ENCODE measurements around the gene EIF3C.
"Not testable (repeated sequence)": the region's sequence is repeated elsewhere in the genome, so short reads cannot be mapped to it uniquely, and the experiment has no call there.

EIF3C gene, protein sequence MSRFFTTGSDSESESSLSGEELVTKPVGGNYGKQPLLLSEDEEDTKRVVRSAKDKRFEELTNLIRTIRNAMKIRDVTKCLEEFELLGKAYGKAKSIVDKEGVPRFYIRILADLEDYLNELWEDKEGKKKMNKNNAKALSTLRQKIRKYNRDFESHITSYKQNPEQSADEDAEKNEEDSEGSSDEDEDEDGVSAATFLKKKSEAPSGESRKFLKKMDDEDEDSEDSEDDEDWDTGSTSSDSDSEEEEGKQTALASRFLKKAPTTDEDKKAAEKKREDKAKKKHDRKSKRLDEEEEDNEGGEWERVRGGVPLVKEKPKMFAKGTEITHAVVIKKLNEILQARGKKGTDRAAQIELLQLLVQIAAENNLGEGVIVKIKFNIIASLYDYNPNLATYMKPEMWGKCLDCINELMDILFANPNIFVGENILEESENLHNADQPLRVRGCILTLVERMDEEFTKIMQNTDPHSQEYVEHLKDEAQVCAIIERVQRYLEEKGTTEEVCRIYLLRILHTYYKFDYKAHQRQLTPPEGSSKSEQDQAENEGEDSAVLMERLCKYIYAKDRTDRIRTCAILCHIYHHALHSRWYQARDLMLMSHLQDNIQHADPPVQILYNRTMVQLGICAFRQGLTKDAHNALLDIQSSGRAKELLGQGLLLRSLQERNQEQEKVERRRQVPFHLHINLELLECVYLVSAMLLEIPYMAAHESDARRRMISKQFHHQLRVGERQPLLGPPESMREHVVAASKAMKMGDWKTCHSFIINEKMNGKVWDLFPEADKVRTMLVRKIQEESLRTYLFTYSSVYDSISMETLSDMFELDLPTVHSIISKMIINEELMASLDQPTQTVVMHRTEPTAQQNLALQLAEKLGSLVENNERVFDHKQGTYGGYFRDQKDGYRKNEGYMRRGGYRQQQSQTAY

DNA sequence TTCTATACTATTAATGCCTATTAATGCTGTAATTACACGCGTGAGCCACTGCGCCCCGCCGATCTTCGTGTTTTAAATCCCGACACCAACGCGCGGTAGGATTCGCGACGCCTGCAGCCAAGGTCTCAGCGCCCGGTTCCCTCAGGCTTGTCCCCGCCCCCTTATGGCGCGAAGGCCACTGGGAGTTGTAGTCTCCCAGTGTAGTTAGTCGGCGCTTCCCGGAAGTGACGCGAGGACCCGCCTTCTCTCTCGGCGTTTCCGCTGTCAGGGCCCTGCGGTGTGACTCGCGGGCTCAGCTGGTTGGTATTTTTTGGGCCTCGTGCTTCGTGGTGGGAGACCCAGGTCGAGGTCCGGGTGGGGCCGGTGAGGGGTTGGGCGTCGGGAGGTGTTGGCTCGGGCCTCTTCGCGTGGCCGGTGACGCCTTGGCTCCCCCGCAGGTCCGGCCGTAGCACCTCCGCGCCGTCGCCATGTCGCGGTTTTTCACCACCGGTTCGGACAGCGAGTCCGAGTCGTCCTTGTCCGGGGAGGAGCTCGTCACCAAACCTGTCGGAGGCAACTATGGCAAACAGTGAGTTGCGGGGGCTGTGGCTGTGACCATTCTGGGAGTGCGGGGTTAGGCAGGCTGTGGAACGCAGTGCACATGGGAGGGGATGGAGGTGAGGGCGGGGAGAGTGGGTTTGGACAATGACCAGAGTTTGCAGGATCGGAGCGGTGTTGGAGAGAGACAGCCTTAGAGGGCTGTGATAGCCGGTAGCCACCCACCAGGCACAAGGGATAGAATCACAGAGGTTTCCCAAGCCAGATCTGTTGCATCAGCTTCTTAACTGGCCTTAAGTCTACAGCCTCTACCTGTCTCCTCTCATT lies at the start of gene EIF3C:
TSS of gene EIF3C (plus strand) at position 245 of the 864 bp plus-strand sequence. CDS start at position 468, 223 bp downstream.
- not testable (repeated sequence) for DNase-seq

DNA sequence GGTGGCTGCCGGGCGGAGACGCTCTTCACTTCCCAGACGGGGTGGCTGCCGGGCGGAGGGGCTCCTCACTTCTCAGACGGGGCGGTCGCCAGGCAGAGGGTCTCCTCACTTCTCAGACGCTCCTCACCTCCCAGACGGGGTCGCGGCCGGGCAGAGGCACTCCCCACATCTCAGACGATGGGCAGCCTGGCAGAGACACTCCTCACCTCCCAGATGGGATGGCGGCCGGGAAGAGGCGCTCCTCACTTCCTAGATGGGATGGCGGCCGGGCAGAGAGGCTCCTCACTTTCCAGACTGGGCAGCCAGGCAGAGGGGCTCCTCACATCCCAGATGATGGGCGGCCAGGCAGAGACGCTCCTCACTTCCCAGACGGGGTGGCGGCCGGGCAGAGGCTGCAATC lies 45.0 kb upstream of the EIF3C start:
- DNase-seq: not testable (repeated sequence)

DNA sequence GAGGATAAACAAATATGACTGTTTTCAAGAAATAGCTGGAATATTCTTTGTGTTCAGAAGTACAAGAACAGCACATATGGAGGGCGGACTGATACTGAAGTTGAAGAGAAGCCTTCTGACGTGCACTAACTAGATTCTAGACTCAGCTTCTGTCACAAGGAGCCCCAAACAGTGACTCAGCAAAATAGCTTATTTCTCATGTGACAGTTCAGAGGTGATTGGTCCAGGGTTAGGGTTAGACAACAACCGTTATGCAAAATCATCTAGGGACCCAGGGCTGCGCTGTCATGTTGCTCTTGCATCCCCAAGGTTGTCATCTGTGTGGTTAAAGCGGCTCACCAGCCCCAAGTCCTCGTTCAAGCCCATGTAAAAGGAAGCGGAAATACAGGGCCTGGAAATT lies 43.8 kb upstream of the EIF3C start:
- not testable (repeated sequence) for DNase-seq

DNA sequence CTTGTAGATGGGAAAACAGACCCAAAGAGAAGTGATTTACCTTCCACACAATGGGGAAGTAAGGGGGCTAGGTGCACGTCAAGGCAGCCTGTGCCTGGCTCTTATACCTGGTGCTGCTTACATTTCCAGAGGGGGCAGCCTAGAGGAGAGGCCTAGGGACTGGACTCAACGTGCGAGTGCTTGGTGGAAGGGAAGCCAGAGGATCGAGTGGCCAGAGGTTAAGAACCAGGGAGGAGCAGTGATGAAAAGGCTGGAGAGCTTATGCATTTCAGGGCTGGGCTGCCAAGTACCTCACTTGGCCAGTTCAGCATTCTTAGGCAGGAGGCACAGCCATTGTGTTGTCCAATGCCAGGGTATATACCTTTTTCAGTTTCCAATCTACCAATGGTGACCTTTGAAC lies 43.1 kb upstream of the EIF3C start:
- not testable (repeated sequence) for DNase-seq

DNA sequence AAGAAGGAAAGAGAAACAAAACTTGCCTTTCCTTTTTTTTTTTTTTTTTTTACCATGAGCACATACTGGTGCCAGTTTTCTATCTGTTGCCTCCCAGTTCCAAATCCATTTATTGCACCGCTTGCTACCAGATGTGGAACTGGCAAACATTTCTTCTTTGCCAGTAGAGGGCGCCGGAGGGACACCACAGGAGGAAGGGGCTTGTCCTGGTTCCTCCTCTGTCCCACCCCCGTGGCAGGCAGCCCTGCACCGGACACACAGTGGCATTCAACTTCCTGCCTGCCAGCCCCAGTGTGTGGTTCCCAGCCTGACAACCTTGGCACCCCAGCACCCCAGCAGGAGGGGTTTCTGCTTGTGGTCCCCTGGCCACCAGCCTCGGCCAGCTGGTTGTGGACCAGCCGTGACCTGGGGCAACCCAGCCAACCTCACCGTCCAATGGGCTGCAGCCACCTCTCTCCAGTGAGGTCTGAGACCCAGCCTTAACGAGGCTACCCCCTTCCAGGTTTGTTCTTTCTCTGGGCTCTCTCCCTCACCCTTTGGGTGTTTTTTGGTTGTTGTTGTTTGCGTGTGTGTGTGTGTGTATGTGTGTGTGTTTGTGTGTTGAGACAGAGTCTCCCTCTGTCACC lies 22.8 kb upstream of the EIF3C start:
- not testable (repeated sequence) for DNase-seq

DNA sequence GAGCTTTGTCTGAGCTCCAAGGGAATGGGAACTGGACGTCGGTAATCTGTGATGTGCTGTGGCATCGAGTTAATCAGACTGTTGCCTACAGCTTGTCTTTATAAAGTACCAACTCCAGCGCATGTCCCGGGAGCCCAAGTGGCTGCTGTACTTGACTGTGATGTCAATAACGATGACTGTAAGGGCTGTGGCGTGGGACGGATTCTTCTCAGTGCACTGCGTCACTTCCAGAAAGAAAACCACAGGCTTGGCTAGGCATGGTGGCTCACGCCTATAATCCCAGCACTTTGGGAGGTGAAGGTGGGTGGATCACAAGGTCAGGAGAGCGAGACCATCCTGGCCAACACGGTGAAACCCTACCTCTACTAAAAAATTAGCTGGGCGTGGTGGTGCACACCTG lies 21.8 kb upstream of the EIF3C start:
- DNase-seq: not testable (repeated sequence)

DNA sequence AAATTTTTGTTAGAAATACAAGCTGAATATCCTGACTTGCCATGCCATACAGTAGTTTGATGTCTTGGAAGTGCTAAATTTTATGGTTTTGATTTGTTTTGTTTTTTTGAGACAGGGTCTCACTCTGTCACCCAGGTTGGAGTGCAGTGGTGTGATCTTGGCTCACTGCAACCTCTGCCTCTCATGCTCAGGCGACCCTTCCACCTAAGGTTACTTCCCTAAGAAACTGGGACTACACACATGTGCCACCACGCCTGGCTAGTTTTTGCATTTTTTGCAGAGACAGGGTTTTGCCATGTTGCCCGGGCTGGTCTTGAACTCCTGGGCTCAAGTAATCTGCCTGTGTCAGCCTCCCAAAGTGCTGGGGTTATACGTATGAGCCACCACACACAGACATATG lies 19.5 kb upstream of the EIF3C start:
- not testable (repeated sequence) for DNase-seq

DNA sequence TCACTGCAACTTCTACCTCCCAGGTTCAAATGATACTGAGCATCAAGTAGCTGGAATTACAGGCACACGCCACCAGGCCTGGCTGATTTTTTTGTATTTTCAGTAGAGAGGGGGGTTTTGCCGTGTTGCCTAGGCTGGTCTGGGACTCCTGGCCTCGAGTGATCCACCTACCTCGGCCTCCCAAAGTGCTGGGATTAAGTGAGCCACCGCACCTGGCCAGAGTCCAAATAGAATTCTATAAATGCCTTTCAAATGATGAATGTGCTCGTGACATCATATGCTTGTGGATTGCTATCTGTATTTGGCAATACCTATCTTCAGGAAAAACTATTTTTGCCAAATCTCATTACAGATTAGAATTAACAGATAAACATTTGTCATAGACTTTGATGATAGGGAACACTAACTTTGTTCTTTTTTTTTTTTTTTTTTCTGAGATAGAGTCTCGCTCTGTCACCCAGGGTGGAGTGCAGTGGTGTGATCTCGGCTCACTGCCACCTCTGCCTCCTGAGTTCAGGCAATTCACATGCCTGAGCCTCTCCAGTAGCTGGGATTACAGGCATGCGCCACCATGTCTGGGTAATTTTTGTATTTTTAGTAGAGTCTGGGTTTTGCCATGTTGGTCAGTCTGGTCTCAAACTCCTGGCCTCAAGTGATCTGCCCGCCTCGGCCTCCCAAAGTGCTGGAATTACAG lies 17.9 kb upstream of the EIF3C start:
- DNase-seq: not testable (repeated sequence)

DNA sequence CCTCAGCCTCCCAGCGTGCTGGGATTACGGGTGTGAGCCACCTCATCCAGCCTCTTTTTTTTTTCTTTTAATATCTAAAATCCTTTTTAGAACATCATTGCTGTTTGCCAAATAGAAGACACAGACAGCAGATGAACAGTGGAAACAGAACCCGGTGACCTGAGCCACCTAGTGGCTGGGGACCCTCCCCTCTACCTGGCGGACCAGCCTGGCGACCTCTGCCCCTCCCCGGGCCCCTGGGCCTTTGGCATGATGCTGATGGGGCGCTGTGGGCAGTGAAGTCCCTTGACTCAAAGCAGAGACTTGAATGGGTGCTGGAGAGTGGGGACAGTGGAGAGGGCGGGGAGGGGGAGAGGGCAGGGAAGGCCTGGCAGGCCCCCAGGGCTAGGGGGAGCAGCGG lies 11.5 kb upstream of the EIF3C start:
- DNase-seq: not testable (repeated sequence)

DNA sequence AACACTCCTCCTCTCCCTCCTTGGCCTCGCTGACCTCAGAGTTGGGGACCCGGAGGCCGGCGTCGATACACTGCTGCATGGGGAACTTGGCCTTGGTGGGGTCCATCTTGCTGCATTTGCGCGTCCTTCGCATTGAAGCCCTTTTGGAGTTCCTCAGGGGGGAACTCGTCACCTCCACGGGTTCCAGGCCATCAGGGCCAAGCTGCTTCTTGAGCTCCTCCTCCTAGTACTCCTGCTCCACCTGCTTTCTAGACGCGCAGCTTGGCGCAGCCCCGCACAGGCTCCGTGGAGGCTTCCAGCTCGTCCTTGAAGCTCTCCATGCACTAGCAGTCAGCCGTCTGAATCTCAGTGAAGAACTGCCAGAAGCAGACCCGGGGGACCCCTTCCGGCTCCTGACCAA lies 10.9 kb upstream of the EIF3C start:
- DNase-seq: not testable (repeated sequence)

DNA sequence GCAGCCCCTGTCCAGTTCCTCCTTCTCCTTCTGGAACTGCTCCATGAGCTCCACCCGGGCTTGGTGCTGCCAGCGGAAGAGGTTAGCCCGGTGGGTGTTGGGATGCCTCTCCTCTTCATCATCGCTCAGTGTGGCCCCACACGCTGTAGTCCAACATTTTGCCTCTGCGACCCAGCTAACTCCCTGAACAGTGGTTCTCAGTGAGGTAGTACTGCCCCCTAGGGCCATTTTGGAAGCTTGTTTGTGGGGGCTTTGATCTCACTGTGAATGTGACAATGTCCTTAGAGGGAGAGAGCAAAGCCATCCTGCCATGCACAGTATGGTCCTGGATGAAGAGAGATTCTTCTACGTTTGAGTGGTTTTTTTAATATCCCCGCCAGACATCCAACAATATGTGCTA lies 9.9 kb upstream of the EIF3C start:
- DNase-seq: not testable (repeated sequence)

DNA sequence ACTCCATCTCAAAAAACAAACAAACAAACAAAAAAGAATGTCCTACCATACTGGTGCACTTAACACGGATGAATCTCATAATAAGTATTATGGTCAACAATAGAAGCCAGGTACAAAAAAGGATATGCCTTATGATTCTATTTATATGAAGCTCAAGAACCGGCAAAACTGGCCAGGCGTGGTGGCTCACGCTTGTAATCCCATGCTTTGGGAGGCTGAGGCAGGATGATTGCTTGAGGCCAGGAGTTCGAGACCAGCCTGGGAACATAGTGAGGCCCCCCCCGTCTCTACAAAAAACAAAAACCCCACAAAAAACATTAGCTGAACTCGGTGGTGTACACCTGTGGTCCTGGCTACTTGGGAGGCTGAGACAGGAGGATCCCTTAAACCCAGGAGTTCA lies 7.0 kb upstream of the EIF3C start:
- DNase-seq: not testable (repeated sequence)

DNA sequence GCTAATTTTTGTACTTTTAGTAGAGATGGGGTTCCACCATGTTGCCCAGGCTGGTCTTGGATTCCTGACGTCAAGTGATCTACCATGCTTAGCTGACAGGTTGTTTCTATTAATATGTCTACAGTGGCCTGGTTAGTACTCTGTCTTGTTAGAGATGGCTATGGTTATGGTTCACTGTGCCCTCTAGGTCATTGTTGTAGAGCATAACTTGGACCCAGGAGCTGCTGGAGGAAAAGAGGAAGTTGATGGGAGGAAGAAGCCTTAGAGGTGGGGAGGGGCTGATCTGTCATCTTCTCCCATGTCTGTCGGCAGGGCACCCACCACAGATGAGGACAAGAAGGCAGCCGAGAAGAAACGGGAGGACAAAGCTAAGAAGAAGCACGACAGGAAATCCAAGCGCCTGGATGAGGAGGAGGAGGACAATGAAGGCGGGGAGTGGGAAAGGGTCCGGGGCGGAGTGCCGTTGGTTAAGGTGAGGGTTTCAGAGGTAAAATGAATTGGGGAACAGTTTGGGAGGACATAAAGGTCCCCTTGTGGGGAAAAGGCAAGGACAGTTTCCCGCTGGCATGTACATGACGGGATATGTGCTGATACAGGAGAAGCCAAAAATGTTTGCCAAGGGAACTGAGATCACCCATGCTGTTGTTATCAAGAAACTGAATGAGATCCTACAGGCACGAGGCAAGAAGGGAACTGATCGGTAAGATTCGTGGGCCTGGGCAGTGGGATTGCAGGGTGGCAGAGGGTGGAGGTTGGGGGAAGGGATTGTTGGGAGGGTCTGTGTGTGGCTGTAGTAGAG lies 11.8 kb downstream of the EIF3C start:
- DNase-seq: not testable (repeated sequence)

DNA sequence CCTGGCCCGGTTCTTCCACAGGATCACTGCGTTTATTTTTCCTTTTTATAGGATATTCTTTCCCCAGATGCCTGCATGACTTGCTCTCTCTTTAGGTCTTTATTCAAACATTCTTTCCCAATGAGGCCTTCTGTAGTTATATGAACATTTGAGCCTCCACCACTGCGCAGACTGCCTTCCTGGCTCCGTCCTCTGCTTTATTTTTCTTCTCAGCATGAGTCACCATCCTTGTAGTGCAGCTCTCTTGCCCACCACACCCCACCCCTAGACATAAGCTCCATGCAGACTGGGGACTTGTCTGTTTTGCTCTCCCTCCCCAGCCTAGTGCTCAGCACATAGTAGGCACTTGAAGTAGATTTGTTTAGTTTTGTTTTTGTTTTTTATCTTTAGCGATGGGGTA lies 20.0 kb downstream of the EIF3C start:
- DNase-seq: not testable (repeated sequence)

DNA sequence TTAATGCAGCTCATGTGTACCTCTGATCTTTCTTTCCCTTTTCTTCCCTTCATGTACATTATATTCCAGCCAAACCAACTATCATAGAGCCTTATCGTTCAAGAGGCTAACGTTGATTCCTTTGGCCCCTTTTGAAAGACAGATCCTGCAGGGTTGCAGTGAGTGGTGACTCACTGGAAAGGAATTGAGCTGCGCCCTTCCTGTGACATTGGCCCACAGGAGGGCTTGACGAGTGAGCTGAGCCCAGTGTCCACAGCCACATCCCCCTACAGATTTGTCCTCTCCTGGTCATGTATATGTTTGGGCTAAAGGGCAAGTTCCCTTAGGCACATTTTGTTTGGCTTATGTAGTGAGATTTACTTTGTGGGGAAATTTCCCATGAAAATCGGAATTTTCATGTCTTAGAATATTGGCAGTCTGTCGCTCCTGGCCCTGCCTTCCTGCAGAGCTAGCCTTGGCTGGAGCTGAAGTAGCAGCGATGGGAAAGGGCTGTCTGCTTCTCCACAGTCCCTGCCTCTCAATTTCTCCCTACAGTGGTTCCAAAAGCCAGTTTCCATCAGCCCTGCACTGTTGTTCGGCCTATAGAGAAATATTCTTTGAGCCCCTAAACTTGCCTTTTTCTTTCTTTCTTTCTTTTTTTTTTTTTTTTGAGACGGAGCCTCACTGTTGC lies 21.3 kb downstream of the EIF3C start:
- DNase-seq: not testable (repeated sequence)

DNA sequence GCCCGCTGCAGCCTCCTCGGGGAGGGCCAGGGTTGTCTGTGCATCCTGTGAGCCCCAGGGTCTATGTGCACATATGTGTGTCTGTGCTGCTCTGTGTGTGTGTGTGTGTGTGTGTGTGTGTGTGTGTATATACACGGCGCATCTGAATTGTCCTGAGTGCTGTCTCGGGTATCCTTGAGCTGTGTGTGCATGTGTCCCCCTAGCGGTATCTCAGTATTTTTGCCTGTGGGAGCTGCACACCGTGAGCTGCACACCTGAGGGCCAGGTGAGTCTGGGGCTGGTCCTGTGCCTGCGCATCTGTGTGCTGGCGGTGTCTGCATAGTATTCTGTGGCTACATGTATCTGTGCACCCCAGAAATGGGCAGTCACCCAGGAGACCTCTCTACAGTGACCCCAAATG lies 28.5 kb downstream of the EIF3C start:
- DNase-seq: not testable (repeated sequence)

DNA sequence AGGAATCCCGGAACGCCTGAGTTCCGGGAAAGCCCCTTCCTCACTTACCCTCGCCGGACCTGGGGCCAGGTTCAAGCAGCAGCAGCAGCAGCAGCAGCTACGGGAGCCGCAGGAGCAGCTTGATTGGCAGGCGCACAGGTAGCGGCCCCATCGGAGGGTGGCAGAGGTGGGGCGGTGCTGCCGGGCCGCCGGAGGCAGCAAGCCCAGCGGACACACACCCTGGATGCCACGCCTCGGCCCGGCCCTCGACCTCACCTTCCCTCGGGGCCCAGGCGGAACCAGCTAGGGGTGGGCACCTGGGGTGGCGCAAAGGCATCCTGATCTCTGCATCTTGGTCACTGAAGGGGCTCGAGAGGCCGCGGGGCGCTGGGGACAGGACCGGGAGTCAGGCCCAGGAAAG lies 29.4 kb downstream of the EIF3C start:
- DNase-seq: not testable (repeated sequence)

DNA sequence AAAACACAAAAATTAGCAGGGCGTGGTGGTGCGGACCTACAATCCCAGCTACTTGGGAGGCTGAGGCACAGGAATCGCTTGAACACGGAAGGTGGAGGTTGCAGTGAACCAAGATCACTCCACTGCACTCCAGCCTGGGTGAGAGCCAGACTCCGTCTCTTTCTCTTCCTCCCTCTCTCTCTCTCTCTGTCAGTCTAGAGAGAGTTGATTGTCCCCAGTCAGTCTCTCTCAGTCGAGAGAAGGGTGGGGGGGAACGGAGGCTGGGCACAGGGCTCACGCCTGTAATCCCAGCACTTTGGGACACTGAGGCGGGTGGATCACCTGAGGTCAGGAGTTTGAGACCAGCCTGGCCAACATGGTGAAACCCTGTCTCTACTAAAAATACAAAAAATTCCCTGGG lies 30.0 kb downstream of the EIF3C start:
- DNase-seq: not testable (repeated sequence)

DNA sequence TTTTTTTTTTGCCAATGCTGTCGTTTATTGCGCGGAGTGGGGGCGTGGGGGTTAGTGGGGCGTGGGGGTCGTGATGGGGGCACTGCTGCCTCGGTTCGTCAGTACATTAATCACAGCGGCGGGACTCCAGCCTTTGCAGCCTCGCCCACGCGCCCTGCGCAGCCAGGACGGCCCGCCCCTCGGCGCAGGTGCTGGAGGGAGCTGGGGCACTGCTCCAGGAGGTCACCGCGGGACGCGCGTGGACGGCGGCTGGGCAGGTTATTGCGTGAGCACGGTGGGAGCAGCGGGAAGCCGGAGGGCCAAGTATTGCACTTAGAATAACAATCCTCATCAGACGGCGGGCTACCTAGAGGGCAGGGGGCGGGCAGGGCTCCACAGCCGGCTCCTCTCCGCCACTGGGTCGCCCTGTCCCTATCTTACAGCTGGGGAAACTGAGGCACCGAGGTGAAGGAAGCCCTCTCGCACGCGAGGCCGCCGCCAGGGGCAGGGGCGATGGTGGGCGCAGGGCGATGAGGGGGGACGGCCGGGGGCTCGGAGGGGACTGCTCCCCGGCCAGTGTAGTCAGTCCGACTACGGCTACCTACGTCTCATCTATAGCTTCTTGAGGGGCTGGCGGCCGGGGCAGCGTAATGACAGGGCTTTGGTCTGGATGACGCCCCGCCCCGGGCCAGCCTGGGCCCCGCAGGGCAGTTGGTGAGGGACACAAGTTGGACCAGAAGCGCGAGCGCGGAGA lies 35.5 kb downstream of the EIF3C start:
- DNase-seq: not testable (repeated sequence)
